Jurkat, Clone E6-1 (cell line): ENCODE results near the gene PTPN3.

Source experiments
- DNase-seq: peaks from one replicate; pipeline ENCODE4 v3.0.0-alpha.2; 2011; ENCODE audit warnings: low read depth, low spot score
- H3K4me3 ChIP-seq: 2 replicates; pipeline ENCODE4 v1.5.1; 2011; ENCODE audit warnings: mild to moderate bottlenecking, low read length, control low read depth, moderate library complexity

PTPN3 gene

GRCh38 chr9:109331353-109331752, 166.8 kb downstream of the PTPN3 start:
- DNase-seq = no peak
- H3K4me3 ChIP-seq = no peak overlapping the region

- DNase-seq = no peak
- H3K4me3 ChIP-seq = no peak overlapping the region
Observed at GRCh38 chr9:109329638-109330258, 168.4 kb downstream of the PTPN3 start.

GRCh38 chr9:109328978-109329637, 169.0 kb downstream of the PTPN3 start:
- DNase-seq = no peak
- H3K4me3 ChIP-seq = no peak overlapping the region
